Measurements from ENCODE around the gene RALGAPA2.

- no peak for TF ChIP-seq CTCF (IDR thresholded peaks at IDR 0.05)
- no peak for TF ChIP-seq ZFX (IDR thresholded peaks at IDR 0.05; ENCODE audit: borderline replicate concordance)
Measured at GRCh38 chr20:20498076-20498861, 214.2 kb downstream of the RALGAPA2 start.
